ENCODE results near the gene APEX1. TPM values are rescaled to one million over a fixed set of nuclear protein-coding genes. Genes with fewer than 3 reads are reported as not detected.
A peak's percentile ranks its signal among the peaks of the same experiment; 100 is the strongest.

Gene APEX1
- total and polyA plus RNA-seq, 3 experiments from 2014 or later, result 117 to 248 (median 242) TPM

DNA sequence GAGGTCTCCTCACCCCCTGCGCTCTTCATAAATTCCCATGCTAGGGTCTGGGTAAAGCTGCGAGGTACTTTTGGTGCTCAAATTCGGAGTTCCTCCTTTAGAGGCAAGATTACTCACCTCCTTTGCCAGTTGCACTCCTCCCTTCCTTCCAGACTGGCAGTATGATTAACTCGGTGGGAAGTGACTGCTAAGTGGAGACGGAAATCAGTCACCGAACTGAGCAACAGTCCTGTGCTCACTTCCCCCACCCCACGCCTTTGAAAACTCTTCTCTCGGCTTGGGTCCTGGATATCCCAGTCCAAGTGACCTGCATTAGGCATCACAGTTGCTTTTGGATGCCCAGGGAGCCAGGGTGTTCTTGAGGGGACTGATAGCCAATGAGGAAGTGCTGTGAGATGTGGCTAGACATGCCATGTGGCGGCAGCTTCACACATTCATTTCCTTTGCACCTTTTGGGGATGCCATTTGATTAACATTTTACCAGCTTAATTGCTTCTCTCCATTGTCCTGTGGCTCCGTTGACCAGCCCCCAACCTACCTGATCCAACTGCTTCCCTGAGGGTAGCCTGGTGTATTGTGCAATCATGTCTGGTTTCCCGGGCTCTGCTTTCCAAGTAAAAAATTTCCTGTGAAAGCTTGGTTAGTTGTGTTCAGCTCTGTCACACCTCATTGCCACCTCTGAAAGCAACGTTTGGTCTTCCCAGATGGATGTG is 15.0 kb downstream of the APEX1 start:
- CTCF ChIA-PET, result interaction anchor here (0.8 to 1.8 kb wide), 9 partner anchors 8 to 143 kb away, joined by 3 to 7 read pairs (median 4); partner anchors contain the start of genes PARP2 and PIP4P1
- peak overlapping the region; percentile 94 to 100 (median 98) for H3K4me3 Mint-ChIP-seq
- peaks cover 45% of the 10 kb centered on the region for H3K4me1 ChIP-seq (ENCODE audit: insufficient read depth, low read length)

DNA sequence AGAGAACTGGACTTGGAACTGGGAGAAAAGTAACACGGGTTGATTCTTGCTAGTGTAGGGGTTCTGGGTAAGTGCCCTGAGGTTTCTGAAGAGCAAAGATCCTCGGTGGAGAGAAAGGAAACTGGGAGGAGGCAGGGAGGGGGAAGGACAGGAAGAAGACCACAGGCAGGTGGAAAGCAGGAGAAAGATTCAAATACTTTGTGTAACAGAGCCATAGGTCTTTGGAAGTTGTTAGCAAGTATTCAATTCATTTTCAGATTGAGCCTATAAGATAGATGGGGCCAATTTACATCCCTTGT is 15.5 kb downstream of the APEX1 start:
- peak overlapping the region; percentile 90 for H3K4me3 ChIP-seq (ENCODE audit: low read length)
- H3K27me3 ChIP-seq (ENCODE audit: insufficient read depth, low read length, poor library complexity, severe bottlenecking), result no peaks in the 10 kb centered on the region
- Mint-ChIP-seq H3K36me3 (peaks cover 26 to 59% (median 30%) of the 10 kb centered on the region in 3 donors), H3K27ac (peak overlapping the region; percentile 78 to 100 (median 97)), H3K4me1 (peaks cover 49 to 63% (median 62%) of the 10 kb centered on the region in 3 donors), H3K9me3 (no peaks in the 10 kb centered on the region), H3K4me3 (peak overlapping the region; percentile 94 to 100 (median 98)), H3K27me3 (no peaks in the 10 kb centered on the region)
- CTCF ChIA-PET, result interaction anchor here (0.7 to 1.8 kb wide), 6 partner anchors 9 to 142 kb away, joined by 3 to 6 read pairs (median 4); partner anchors contain the start of gene PIP4P1
- peaks cover 50% of the 10 kb centered on the region for H3K4me1 ChIP-seq (ENCODE audit: insufficient read depth, low read length)
- peak overlapping the region; percentile 82 for H3K27ac ChIP-seq (ENCODE audit: low read depth, low read length)
- H3K9me3 ChIP-seq (ENCODE audit: low read length), result no peaks in the 10 kb centered on the region
- DNase-seq, result no peak
- H3K36me3 ChIP-seq (ENCODE audit: insufficient read depth, low read length), result peaks cover 32% of the 10 kb centered on the region
- POLR2A ChIA-PET, result interaction anchor here (1.1 to 1.6 kb wide), 4 partner anchors 9 to 128 kb away, joined by 4 to 21 read pairs (median 12); partner anchors contain the start of genes APEX1, OSGEP, PARP2 and PIP4P1

More for the DNA sequence above, 15.0 kb downstream of the APEX1 start:
- Mint-ChIP-seq H3K9me3 (no peaks in the 10 kb centered on the region), H3K36me3 (peaks cover 21 to 54% (median 25%) of the 10 kb centered on the region in 3 donors), H3K4me1 (peaks cover 48 to 58% (median 57%) of the 10 kb centered on the region in 3 donors), H3K27ac (peak overlapping the region; percentile 78 to 100 (median 97)), H3K27me3 (no peaks in the 10 kb centered on the region)
- Histone ChIP-seq H3K27me3 (ENCODE audit: insufficient read depth, low read length, poor library complexity, severe bottlenecking) (no peaks in the 10 kb centered on the region), H3K36me3 (ENCODE audit: insufficient read depth, low read length) (peaks cover 27% of the 10 kb centered on the region), H3K27ac (ENCODE audit: low read depth, low read length) (peak overlapping the region; percentile 82), H3K4me3 (ENCODE audit: low read length) (peak overlapping the region; percentile 90), H3K9me3 (ENCODE audit: low read length) (no peaks in the 10 kb centered on the region)
- POLR2A ChIA-PET, result interaction anchor here (1.1 to 1.6 kb wide), 5 partner anchors 9 to 144 kb away, joined by 3 to 21 read pairs (median 6); partner anchors contain the start of genes APEX1, OSGEP, PARP2 and PIP4P1
- peak; percentile 28 to 66 (median 41) for DNase-seq

DNA sequence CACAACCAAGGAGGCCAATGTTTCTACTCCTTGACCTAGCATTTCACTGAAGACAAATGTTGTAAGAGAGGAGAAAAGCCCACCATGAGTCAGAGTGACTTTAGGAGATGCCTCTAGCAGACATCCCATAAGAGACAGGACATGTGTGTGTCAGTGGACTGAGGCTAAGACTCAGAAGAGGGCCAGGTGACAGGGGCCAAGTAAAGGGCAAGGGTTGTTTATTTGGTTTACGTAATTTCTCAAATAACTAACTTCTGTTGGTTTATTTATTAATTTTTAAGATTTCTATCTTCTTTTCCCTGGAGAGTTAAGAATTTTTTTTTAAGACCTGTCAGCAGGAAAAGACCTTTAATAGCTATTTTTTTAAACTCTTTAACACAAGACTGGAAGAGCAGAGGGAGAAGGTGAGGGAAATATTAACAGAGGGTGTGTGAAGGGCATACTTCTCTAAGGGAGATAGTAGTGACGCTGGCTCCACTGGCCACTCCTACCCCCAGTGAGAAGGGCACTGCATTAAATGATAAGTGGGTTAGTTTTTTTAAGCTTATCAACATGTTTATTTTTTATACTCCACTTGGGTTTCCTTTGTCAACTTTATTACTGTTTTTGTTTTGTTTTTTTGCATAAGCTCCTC is 17.6 kb downstream of the APEX1 start:
- Mint-ChIP-seq H3K27me3 (no peaks in the 10 kb centered on the region), H3K27ac (peak overlapping the region; percentile 62 to 93 (median 89)), H3K4me1 (peaks cover 70 to 84% (median 83%) of the 10 kb centered on the region in 3 donors), H3K36me3 (peaks cover 39 to 80% (median 48%) of the 10 kb centered on the region in 3 donors), H3K4me3 (peak overlapping the region; percentile 54 to 100 (median 95)), H3K9me3 (no peaks in the 10 kb centered on the region)
- ChIA-PET POLR2A (interaction anchor here (1.6 kb wide), 1 partner anchor 11 kb away, joined by 9 read pairs; the partner anchor contains the start of gene PIP4P1), CTCF (interaction anchor here (1.0 to 1.3 kb wide), 2 partner anchors 17 to 18 kb away, joined by 3 read pairs; partner anchors contain the start of genes APEX1 and OSGEP)
- Histone ChIP-seq H3K4me1 (ENCODE audit: insufficient read depth, low read length) (peaks cover 71% of the 10 kb centered on the region), H3K4me3 (ENCODE audit: low read length) (no peak overlapping the region), H3K36me3 (ENCODE audit: insufficient read depth, low read length) (peaks cover 44% of the 10 kb centered on the region), H3K27me3 (ENCODE audit: insufficient read depth, low read length, poor library complexity, severe bottlenecking) (no peaks in the 10 kb centered on the region), H3K9me3 (ENCODE audit: low read length) (no peaks in the 10 kb centered on the region), H3K27ac (ENCODE audit: low read depth, low read length) (no peak overlapping the region)
- DNase-seq, result no peak

DNA sequence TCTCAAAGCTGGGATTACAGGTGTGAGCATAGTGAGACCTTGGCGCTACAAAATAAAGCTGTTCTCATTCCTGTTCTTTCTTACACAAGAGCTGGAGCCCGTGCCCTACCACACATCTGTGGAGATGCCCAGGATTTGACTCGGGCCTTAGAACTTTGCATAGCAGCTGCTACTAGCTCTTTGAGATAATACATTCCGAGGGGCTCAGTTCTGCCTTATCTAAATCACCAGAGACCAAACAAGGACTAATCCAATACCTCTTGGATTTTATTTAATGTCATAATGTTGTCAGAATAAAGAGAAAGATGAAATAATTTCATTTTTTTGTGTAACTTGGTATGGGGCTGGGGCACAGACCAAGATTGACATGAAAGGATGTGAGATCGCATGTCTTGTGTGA is 21.8 kb downstream of the APEX1 start:
- POLR2A ChIA-PET, result interaction anchor here (0.6 to 0.9 kb wide), 2 partner anchors 15 to 516 kb away, joined by 3 read pairs; partner anchors contain the start of gene PIP4P1
- Mint-ChIP-seq H3K27me3 (no peaks in the 10 kb centered on the region), H3K9me3 (no peaks in the 10 kb centered on the region), H3K36me3 (peaks cover 43 to 66% (median 51%) of the 10 kb centered on the region in 3 donors), H3K27ac (peak overlapping the region; percentile 83 to 96 (median 87)), H3K4me1 (peaks cover 79 to 99% (median 94%) of the 10 kb centered on the region in 3 donors), H3K4me3 (peak overlapping the region; percentile 26 to 84 (median 73))
- peak overlapping the region; percentile 34 for H3K27ac ChIP-seq (ENCODE audit: low read depth, low read length)
- CTCF ChIA-PET, result interaction anchor here (0.7 to 1.4 kb wide), 3 partner anchors 11 to 215 kb away, joined by 3 to 4 read pairs (median 4); partner anchors contain the start of gene PIP4P1
- no peaks in the 10 kb centered on the region for H3K9me3 ChIP-seq (ENCODE audit: low read length)
- H3K4me1 ChIP-seq (ENCODE audit: insufficient read depth, low read length), result peaks cover 79% of the 10 kb centered on the region
- no peaks in the 10 kb centered on the region for H3K27me3 ChIP-seq (ENCODE audit: insufficient read depth, low read length, poor library complexity, severe bottlenecking)
- H3K4me3 ChIP-seq (ENCODE audit: low read length), result peak overlapping the region; percentile 35
- peaks cover 44% of the 10 kb centered on the region for H3K36me3 ChIP-seq (ENCODE audit: insufficient read depth, low read length)
- no peak for DNase-seq

DNA sequence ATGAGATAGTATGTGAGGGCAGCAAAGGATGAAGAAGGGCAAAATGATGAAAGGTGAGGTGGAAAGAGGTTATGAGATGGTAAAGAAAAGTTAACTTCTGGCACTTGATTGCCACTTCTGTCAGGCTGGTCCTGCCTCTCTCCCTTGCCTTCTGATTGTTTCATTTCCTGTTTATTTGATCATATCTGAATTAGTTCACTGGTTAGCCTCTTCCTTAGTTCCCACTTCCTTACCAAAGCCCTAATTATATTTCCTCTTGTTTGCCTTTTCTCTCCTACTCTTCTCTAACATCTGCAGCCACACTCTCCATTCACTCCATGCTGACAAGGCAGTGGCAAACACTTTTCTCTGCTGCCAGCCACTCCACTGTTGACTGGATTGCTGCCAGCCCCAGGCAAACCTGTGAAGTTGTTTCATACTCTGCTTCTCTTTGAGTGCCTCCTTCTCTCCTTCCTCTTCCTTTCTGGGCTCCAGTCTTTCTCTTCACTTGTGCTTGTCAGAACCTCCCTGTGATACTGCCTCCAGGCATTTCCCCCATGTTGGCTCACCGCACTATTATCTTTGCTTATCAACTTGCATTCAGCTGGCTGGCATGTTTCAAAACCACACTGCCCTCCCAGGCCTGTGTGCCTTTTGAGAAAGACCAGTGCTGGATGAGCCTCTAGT is 22.3 kb downstream of the APEX1 start:
- H3K36me3 ChIP-seq (ENCODE audit: insufficient read depth, low read length), result peaks cover 41% of the 10 kb centered on the region
- CTCF ChIA-PET, result interaction anchor here (1.3 kb wide), 1 partner anchor 16 kb away, joined by 4 read pairs; the partner anchor contains the start of gene PIP4P1
- H3K27ac Mint-ChIP-seq, result peak overlapping the region; percentile 83 to 96 (median 87)

DNA sequence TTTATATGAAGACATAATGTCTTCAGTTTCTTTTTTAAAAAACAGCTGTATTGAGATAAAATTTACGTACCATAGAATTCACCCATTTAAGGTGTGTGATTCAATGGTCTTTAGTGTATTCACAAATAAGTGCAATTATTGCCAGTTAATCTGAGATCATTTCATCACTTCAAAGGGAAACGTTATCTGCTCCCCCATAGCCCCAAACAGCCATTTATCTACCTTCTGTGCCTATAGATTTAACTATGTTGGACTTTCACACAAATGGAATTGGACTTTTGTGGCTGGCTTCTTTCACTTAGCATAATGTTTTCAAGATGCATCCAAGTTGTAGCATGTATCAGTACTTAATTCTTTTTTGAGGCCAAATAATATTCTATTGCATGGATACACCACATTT is 23.9 kb downstream of the APEX1 start:
- peaks cover 75 to 100% (median 96%) of the 10 kb centered on the region in 3 donors for H3K4me1 Mint-ChIP-seq
- H3K4me3 ChIP-seq (ENCODE audit: low read length), result no peak overlapping the region
- H3K27me3 ChIP-seq (ENCODE audit: insufficient read depth, low read length, poor library complexity, severe bottlenecking), result no peaks in the 10 kb centered on the region
- H3K27ac ChIP-seq (ENCODE audit: low read depth, low read length), result no peak overlapping the region
- POLR2A ChIA-PET, result no interaction called here
- peaks cover 70% of the 10 kb centered on the region for H3K4me1 ChIP-seq (ENCODE audit: insufficient read depth, low read length)
- DNase-seq, result no peak
- CTCF ChIA-PET, result interaction anchor here (2.0 kb wide), 1 partner anchor 9 kb away, joined by 7 read pairs; the partner anchor contains the start of gene PNP
- no peaks in the 10 kb centered on the region for H3K27me3 Mint-ChIP-seq
- peaks cover 28% of the 10 kb centered on the region for H3K36me3 ChIP-seq (ENCODE audit: insufficient read depth, low read length)
- H3K9me3 Mint-ChIP-seq, result no peaks in the 10 kb centered on the region
- peak overlapping the region in 1 of 7 donors; percentile 25 for H3K4me3 Mint-ChIP-seq
- peak overlapping the region in 7 of 8 donors; percentile 65 to 97 (median 87) for H3K27ac Mint-ChIP-seq
- H3K9me3 ChIP-seq (ENCODE audit: low read length), result no peaks in the 10 kb centered on the region
- peaks cover 32 to 45% (median 40%) of the 10 kb centered on the region in 3 donors for H3K36me3 Mint-ChIP-seq

More for the DNA sequence above, 22.3 kb downstream of the APEX1 start:
- Mint-ChIP-seq H3K27me3 (no peaks in the 10 kb centered on the region), H3K4me1 (peaks cover 79 to 99% (median 94%) of the 10 kb centered on the region in 3 donors), H3K4me3 (peak overlapping the region; percentile 26 to 84 (median 73)), H3K36me3 (peaks cover 41 to 60% (median 49%) of the 10 kb centered on the region in 3 donors), H3K9me3 (no peaks in the 10 kb centered on the region)
- Histone ChIP-seq H3K9me3 (ENCODE audit: low read length) (no peaks in the 10 kb centered on the region), H3K27me3 (ENCODE audit: insufficient read depth, low read length, poor library complexity, severe bottlenecking) (no peaks in the 10 kb centered on the region), H3K27ac (ENCODE audit: low read depth, low read length) (peak overlapping the region; percentile 34), H3K4me3 (ENCODE audit: low read length) (peak overlapping the region; percentile 35), H3K4me1 (ENCODE audit: insufficient read depth, low read length) (peaks cover 75% of the 10 kb centered on the region)
- POLR2A ChIA-PET, result interaction anchor here (0.9 kb wide), 2 partner anchors 12 to 16 kb away, joined by 3 read pairs; partner anchors contain the start of gene PIP4P1
- peak; percentile 26 to 57 (median 51) for DNase-seq

DNA sequence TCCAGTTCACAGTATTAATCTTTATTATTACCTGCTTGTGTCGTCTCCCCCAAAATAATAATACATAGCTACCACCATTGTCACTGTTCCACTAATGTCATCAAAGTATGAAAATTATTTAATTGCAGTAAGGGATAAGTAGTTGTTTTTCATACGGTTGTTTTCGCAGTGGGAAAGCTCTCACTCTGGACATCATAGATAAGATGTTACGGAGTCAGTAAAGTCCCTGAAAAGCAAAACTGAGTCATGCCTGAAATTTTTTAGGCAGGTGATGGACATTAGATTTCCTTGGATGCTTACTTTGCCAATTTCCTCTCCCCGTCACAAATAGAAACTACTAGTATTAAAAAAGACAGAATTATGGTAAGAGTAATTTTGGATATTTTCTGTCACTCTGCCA is 27.4 kb downstream of the APEX1 start:
- ChIA-PET CTCF (interaction anchor here (0.7 to 2.0 kb wide), 4 partner anchors 13 to 29 kb away, joined by 3 to 6 read pairs (median 4); partner anchors contain the start of gene PNP), POLR2A (no interaction called here)
- Mint-ChIP-seq H3K36me3 (peaks cover 4 to 10% (median 8%) of the 10 kb centered on the region in 3 donors), H3K27me3 (no peaks in the 10 kb centered on the region), H3K27ac (peak overlapping the region in 6 of 8 donors; percentile 38 to 73 (median 64)), H3K4me1 (peaks cover 66 to 90% (median 88%) of the 10 kb centered on the region in 3 donors), H3K4me3 (no peak overlapping the region), H3K9me3 (no peaks in the 10 kb centered on the region)
- H3K27ac ChIP-seq (ENCODE audit: low read depth, low read length), result no peak overlapping the region
- no peak for DNase-seq
- no peaks in the 10 kb centered on the region for H3K9me3 ChIP-seq (ENCODE audit: low read length)
- H3K4me3 ChIP-seq (ENCODE audit: low read length), result no peak overlapping the region
- no peaks in the 10 kb centered on the region for H3K36me3 ChIP-seq (ENCODE audit: insufficient read depth, low read length)
- peaks cover 47% of the 10 kb centered on the region for H3K4me1 ChIP-seq (ENCODE audit: insufficient read depth, low read length)
- H3K27me3 ChIP-seq (ENCODE audit: insufficient read depth, low read length, poor library complexity, severe bottlenecking), result no peaks in the 10 kb centered on the region
